ENCODE results near the gene RAD9B.
A peak's percentile ranks its signal among the peaks of the same experiment; 100 is the strongest.
"Not testable (repeated sequence)": the region's sequence is repeated elsewhere in the genome, so short reads cannot be mapped to it uniquely, and the experiment has no call there.

Gene RAD9B

GRCh38 chr12:110508071-110508586, 6.0 kb downstream of the RAD9B start:
- no peak for ATAC-seq
- H3K9me3 Mint-ChIP-seq, result no peaks in the 10 kb centered on the region
- H3K36me3 Mint-ChIP-seq, result no peaks in the 10 kb centered on the region
- no peak overlapping the region for H3K27ac Mint-ChIP-seq
- no peaks in the 10 kb centered on the region for H3K4me1 Mint-ChIP-seq
- DNase-seq (ENCODE audit: low spot score in 2 of 2), result no peak
- H3K4me3 Mint-ChIP-seq, result no peak overlapping the region

- Mint-ChIP-seq H3K4me3 (no peak overlapping the region), H3K9me3 (no peaks in the 10 kb centered on the region), H3K4me1 (no peaks in the 10 kb centered on the region), H3K36me3 (no peaks in the 10 kb centered on the region), H3K27ac (no peak overlapping the region)
- DNase-seq (ENCODE audit: low spot score in 2 of 2) (no peak), ATAC-seq (no peak)
Observed at GRCh38 chr12:110513842-110514241, 11.7 kb downstream of the RAD9B start.

GRCh38 chr12:110514363-110514762, 12.2 kb downstream of the RAD9B start:
- ATAC-seq, result no peak
- no peaks in the 10 kb centered on the region for H3K4me1 Mint-ChIP-seq
- H3K4me3 Mint-ChIP-seq, result no peak overlapping the region
- no peaks in the 10 kb centered on the region for H3K36me3 Mint-ChIP-seq
- no peak for DNase-seq (ENCODE audit: low spot score in 2 of 2)
- no peak overlapping the region for H3K27ac Mint-ChIP-seq
- H3K9me3 Mint-ChIP-seq, result no peaks in the 10 kb centered on the region

DNA sequence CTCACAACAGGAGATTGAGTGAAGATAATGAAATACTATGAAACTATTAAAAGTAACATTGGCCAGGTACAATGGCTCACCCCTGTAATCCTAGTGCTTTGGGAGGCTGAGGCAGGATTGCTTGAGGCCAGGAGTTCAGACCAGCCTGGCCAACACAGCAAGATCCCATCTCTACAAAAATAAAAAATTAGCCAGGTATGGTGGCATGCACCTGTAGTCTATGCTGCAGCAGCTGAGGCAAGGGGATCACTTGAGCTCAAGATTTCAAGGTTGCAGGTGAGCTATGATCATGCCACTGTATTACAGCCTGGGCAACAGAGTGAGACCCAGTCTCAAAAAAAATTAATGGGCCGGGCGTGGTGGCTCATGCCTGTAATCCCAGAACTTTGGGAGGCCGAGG, 14.9 kb downstream of the RAD9B start:
- ATAC-seq (no peak), DNase-seq (ENCODE audit: low spot score in 2 of 2) (no peak)
- Mint-ChIP-seq H3K36me3 (no peaks in the 10 kb centered on the region), H3K27ac (no peak overlapping the region), H3K4me3 (no peak overlapping the region), H3K4me1 (no peaks in the 10 kb centered on the region), H3K9me3 (no peaks in the 10 kb centered on the region)

DNA sequence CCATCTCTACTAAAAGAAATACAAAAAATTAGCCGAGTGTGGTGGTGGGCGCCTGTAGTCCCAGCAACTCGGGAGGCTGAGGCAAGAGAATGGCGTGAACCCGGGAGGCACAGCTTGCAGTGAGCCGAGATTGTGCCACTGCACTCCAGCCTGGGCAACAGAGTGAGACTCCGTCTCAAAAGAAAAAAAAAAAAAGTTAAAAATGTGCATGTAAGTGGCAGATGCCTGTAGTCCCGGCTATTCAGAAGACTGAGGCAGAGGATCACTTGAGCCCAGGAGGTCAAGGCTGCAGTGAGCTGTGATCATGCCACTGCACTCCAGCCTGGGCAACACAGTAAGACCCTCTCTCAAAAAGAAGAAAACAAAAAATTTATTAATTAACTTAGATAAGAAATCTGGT, 15.9 kb downstream of the RAD9B start:
- not testable (repeated sequence) for H3K9me3 Mint-ChIP-seq; H3K36me3 Mint-ChIP-seq; DNase-seq (ENCODE audit: low spot score in 2 of 2); H3K27ac Mint-ChIP-seq; ATAC-seq; H3K4me1 Mint-ChIP-seq; H3K4me3 Mint-ChIP-seq

- ATAC-seq (peak; percentile 85), DNase-seq (ENCODE audit: low spot score in 2 of 2) (peak in 1 of 2 donors; percentile 58)
- not testable (repeated sequence) for H3K9me3 Mint-ChIP-seq, H3K4me1 Mint-ChIP-seq, H3K36me3 Mint-ChIP-seq, H3K4me3 Mint-ChIP-seq
- H3K27ac Mint-ChIP-seq, result peak overlapping the region; percentile 23
Observed at GRCh38 chr12:110520876-110521712, 19.0 kb downstream of the RAD9B start.

DNA sequence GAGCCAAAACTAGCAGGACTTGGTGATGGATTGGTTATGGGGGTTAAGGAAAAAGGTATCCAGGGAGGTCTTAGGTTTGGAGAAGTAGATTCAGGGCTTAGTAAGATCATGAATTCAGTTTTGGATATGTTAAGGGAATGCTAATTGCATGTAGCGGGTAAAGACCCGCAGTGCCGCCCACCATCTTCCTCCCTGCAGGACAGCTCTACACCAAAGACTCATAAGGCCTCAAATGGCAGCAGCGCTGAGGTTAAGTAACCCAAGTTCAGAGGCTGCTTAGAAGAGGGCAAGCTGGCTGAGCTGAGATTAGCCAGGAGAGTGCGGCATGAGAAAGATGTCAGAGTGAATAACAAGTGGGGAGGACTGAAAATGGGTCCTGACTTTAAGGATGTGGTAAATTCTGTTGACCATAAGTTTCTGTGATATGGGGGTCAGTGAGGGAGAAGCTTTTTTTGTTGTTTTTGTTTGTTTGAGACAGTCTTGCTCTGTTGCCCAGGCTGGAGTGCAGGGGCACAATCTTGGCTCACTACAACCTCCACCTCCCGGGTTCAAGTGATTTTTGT, 26.2 kb downstream of the RAD9B start:
- DNase-seq (ENCODE audit: low spot score in 2 of 2) (no peak), ATAC-seq (no peak)
- Mint-ChIP-seq H3K9me3 (no peaks in the 10 kb centered on the region), H3K27ac (peak overlapping the region; percentile 70), H3K36me3 (peaks cover 37% of the 10 kb centered on the region), H3K4me3 (no peak overlapping the region), H3K4me1 (peaks cover 10% of the 10 kb centered on the region)

DNA sequence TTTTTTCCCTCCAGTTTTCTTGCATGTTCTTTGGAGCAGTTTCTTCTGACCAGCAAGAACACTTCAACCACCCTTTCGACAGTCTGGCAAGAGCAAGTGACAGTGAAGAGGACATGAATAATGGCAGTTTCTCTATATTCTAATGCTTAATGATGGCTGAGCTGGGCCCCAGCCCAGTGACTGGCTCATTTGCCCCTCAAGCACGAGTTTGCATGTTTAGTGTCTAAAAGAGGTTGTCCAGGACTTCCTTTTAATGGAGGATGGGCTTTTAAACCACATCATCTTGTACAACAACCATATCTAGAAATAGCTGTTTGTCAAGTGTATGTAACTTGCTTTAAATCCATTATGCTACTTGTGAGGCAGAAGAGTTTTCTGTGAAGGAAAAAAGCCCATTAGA, 28.4 kb downstream of the RAD9B start:
- no peak for DNase-seq (ENCODE audit: low spot score in 2 of 2)
- ATAC-seq, result no peak
- Mint-ChIP-seq H3K27ac (peak overlapping the region; percentile 34), H3K4me3 (no peak overlapping the region), H3K4me1 (peaks cover 10% of the 10 kb centered on the region), H3K36me3 (peaks cover 58% of the 10 kb centered on the region), H3K9me3 (no peaks in the 10 kb centered on the region)

GRCh38 chr12:110531741-110532333, 29.7 kb downstream of the RAD9B start:
- ATAC-seq, result peak; percentile 62

GRCh38 chr12:110532644-110533043, 30.5 kb downstream of the RAD9B start:
- Mint-ChIP-seq H3K4me1 (peaks cover 10% of the 10 kb centered on the region), H3K27ac (no peak overlapping the region), H3K36me3 (peaks cover 79% of the 10 kb centered on the region), H3K4me3 (no peak overlapping the region), H3K9me3 (no peaks in the 10 kb centered on the region)
- DNase-seq (ENCODE audit: low spot score in 2 of 2) (no peak), ATAC-seq (no peak)

More at GRCh38 chr12:110531741-110532333, 29.7 kb downstream of the RAD9B start:
- Mint-ChIP-seq H3K4me1 (peaks cover 10% of the 10 kb centered on the region), H3K4me3 (no peak overlapping the region), H3K27ac (peak overlapping the region; percentile 43), H3K9me3 (no peaks in the 10 kb centered on the region), H3K36me3 (peaks cover 71% of the 10 kb centered on the region)
- no peak for DNase-seq (ENCODE audit: low spot score in 2 of 2)

DNA sequence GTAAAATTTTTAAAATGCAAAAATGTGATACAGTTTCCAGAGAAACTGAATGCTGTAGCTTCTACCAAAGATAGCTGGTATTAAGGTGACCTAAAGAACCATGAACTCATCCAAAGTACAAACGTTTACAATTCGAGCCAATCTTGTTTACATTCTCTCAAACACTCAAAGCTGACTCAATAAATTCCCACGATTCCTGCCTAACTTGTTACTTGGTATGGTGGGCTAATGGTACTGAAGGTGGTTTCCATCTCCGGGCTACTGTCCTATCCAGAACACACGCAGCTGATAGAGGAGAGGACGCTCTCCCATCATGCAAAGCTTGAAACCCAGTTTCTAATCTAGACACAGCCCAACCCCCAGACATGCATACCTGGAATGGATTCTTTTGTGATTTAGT, 31.5 kb downstream of the RAD9B start:
- DNase-seq (ENCODE audit: low spot score in 2 of 2) (no peak), ATAC-seq (no peak)
- H3K9me3 Mint-ChIP-seq, result no peaks in the 10 kb centered on the region
- H3K4me3 Mint-ChIP-seq, result no peak overlapping the region
- H3K27ac Mint-ChIP-seq, result no peak overlapping the region
- H3K36me3 Mint-ChIP-seq, result peaks cover 89% of the 10 kb centered on the region
- peaks cover 5% of the 10 kb centered on the region for H3K4me1 Mint-ChIP-seq

GRCh38 chr12:110534811-110535210, 32.7 kb downstream of the RAD9B start:
- ATAC-seq, result no peak
- Mint-ChIP-seq H3K27ac (no peak overlapping the region), H3K9me3 (no peaks in the 10 kb centered on the region), H3K36me3 (peaks cover 96% of the 10 kb centered on the region), H3K4me3 (no peak overlapping the region), H3K4me1 (peaks cover 5% of the 10 kb centered on the region)
- no peak for DNase-seq (ENCODE audit: low spot score in 2 of 2)

GRCh38 chr12:110536834-110537604, 34.9 kb downstream of the RAD9B start:
- Mint-ChIP-seq H3K4me3 (no peak overlapping the region), H3K4me1 (peaks cover 1% of the 10 kb centered on the region), H3K36me3 (peaks cover 96% of the 10 kb centered on the region), H3K27ac (peak overlapping the region; percentile 52), H3K9me3 (no peaks in the 10 kb centered on the region)
- DNase-seq (ENCODE audit: low spot score in 2 of 2), result no peak
- no peak for ATAC-seq

DNA sequence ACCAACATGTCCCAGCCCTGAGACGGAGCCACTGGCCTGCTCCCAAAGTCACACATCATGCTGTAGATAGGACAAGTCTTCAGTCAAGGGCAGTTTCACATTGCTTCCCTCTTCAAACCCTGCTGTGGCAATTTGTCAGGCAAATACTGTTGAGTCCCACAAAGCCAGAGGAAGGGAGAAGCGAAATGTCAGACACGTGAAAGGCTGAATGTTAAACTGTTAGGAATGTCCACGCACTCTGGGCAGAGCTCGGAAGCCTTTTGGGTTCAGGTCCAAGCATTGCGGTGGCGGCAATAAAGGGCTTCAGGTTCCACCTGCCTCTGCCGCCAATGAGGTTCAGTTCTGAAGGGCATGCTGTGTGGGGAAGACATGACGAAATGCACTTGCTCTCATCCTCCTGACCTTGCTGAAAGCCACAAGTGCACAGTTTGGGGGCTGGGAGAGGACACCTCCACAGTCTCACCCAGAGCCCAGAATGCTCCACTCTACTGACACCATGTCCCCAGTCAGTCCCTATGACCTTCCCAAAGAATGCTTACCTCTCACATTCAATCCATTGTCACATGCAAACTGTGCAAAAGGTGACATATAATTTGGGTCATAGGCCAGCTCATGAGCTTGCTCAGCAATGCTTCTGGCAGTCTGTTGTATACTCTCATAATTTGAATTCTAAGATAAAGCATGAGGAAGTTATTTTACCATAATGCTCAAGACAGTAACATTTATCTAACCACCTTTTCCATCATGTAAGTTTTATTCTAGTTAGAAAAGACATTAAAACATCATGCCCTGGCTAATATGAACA, 35.7 kb downstream of the RAD9B start:
- H3K27ac Mint-ChIP-seq, result peak overlapping the region; percentile 52
- H3K4me1 Mint-ChIP-seq, result peaks cover 2% of the 10 kb centered on the region
- no peaks in the 10 kb centered on the region for H3K9me3 Mint-ChIP-seq
- DNase-seq (ENCODE audit: low spot score in 2 of 2), result no peak
- no peak overlapping the region for H3K4me3 Mint-ChIP-seq
- ATAC-seq, result no peak
- H3K36me3 Mint-ChIP-seq, result peaks cover 96% of the 10 kb centered on the region
